A549 (cell line): ENCODE results near the gene F2R.

Experiments
- POLR2A ChIP-seq: IDR thresholded peaks from 2 replicates; pipeline ENCODE4 v1.6.1; 2012; ENCODE audit warnings: mild to moderate bottlenecking, low read length
- RNF2 ChIP-seq: fragments of 200-600 bp; sonication (generic); IDR thresholded peaks from 2 replicates; pipeline ENCODE4 v1.6.1; 2016; ENCODE audit warnings: low read depth, mild to moderate bottlenecking, antibody characterized with exemption, moderate library complexity, borderline replicate concordance
- TF ChIP-seq, protein P1 (sequence below): fragments of 200-600 bp; sonication (generic); IDR thresholded peaks from 2 replicates; pipeline ENCODE4 v1.6.1; 2016; ENCODE audit warnings: antibody characterized with exemption, mild to moderate bottlenecking, moderate library complexity

GRCh38 chr5:76764374-76764773, 48.4 kb downstream of the F2R start:
- TF ChIP-seq, protein P1, sequence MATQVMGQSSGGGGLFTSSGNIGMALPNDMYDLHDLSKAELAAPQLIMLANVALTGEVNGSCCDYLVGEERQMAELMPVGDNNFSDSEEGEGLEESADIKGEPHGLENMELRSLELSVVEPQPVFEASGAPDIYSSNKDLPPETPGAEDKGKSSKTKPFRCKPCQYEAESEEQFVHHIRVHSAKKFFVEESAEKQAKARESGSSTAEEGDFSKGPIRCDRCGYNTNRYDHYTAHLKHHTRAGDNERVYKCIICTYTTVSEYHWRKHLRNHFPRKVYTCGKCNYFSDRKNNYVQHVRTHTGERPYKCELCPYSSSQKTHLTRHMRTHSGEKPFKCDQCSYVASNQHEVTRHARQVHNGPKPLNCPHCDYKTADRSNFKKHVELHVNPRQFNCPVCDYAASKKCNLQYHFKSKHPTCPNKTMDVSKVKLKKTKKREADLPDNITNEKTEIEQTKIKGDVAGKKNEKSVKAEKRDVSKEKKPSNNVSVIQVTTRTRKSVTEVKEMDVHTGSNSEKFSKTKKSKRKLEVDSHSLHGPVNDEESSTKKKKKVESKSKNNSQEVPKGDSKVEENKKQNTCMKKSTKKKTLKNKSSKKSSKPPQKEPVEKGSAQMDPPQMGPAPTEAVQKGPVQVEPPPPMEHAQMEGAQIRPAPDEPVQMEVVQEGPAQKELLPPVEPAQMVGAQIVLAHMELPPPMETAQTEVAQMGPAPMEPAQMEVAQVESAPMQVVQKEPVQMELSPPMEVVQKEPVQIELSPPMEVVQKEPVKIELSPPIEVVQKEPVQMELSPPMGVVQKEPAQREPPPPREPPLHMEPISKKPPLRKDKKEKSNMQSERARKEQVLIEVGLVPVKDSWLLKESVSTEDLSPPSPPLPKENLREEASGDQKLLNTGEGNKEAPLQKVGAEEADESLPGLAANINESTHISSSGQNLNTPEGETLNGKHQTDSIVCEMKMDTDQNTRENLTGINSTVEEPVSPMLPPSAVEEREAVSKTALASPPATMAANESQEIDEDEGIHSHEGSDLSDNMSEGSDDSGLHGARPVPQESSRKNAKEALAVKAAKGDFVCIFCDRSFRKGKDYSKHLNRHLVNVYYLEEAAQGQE = no peak
- TF ChIP-seq POLR2A = no peak
- no peak for TF ChIP-seq RNF2
